WTC11 (cell line): ENCODE measurements around the gene NGRN. TPM values are rescaled to one million over a fixed set of nuclear protein-coding genes. Genes with fewer than 3 reads are reported as not detected.

Experiments
- ATF2 ChIP-seq: sonication (generic); formaldehyde crosslinking; IDR thresholded peaks from 2 replicates; pipeline ENCODE4 v1.8.1; 2022; ENCODE audit warnings: low read depth, missing genetic modification reagents, borderline replicate concordance
- GABPB1 ChIP-seq: sonication (generic); formaldehyde crosslinking; IDR thresholded peaks from 2 replicates; pipeline ENCODE4 v1.8.1; 2023; ENCODE audit warnings: mild to moderate bottlenecking, missing genetic modification reagents
- KAT7 ChIP-seq: sonication (generic); formaldehyde crosslinking; IDR thresholded peaks from 2 replicates; pipeline ENCODE4 v1.8.1; 2023; ENCODE audit warnings: missing genetic modification reagents, mild to moderate bottlenecking, borderline replicate concordance
- MXD4 ChIP-seq: fragments of 250-450 bp; sonication (Bioruptor Pico); IDR thresholded peaks from 2 replicates; pipeline ENCODE4 v1.8.0; 2021; ENCODE audit warnings: mild to moderate bottlenecking, moderate library complexity, borderline replicate concordance
- OVOL2 ChIP-seq: fragments of 250-450 bp; sonication (Bioruptor Pico); IDR thresholded peaks from 2 replicates; pipeline ENCODE4 v1.9.0; 2021; ENCODE audit warnings: mild to moderate bottlenecking, borderline replicate concordance
- SP1 ChIP-seq: sonication (generic); formaldehyde crosslinking; conservative IDR thresholded peaks from 2 replicates; pipeline ENCODE4 v1.8.1; 2022; ENCODE audit warnings: missing genetic modification reagents
- TEAD4 ChIP-seq: sonication (generic); formaldehyde crosslinking; IDR thresholded peaks from 2 replicates; pipeline ENCODE4 v1.8.0; 2022; ENCODE audit warnings: mild to moderate bottlenecking, missing genetic modification reagents
- TP53 ChIP-seq: sonication (generic); formaldehyde crosslinking; IDR thresholded peaks from 2 replicates; pipeline ENCODE4 v1.8.1; 2023; ENCODE audit warnings: mild to moderate bottlenecking, missing genetic modification reagents
- ZBTB43 ChIP-seq: sonication (generic); formaldehyde crosslinking; IDR thresholded peaks from 2 replicates; pipeline ENCODE4 v1.8.1; 2023; ENCODE audit warnings: mild to moderate bottlenecking, missing genetic modification reagents
- ZNF423 ChIP-seq: fragments of 250-450 bp; sonication (Bioruptor Pico); IDR thresholded peaks from 2 replicates; pipeline ENCODE4 v2.1.2; 2022; ENCODE audit warnings: mild to moderate bottlenecking, moderate library complexity
- total RNA-seq: library from RNA; stranded (reverse); gene quantifications from 3 replicates; pipeline ENCODE4 v1.2.3, GENCODE V29; 2021
- TF ChIP-seq, protein P1 (sequence below): sonication (generic); formaldehyde crosslinking; IDR thresholded peaks from 2 replicates; pipeline ENCODE4 v1.8.1; 2023; ENCODE audit warnings: mild to moderate bottlenecking, missing genetic modification reagents, borderline replicate concordance

Gene NGRN
- total RNA-seq, 1 experiment from 2014 or later = 77.8 TPM

GRCh38 chr15:90320885-90321278, 55.4 kb downstream of the NGRN start (continued):
- TF ChIP-seq ATF2 (CRISPR knock-in tag) (no peak), ZBTB43 (no peak), SP1 (CRISPR knock-in tag) (no peak), MXD4 (CRISPR knock-in tag) (no peak), ZNF423 (no peak), TEAD4 (CRISPR knock-in tag) (no peak), OVOL2 (CRISPR knock-in tag) (no peak), KAT7 (CRISPR knock-in tag) (no peak), GABPB1 (no peak), TP53 (no peak)
- TF ChIP-seq, protein P1, sequence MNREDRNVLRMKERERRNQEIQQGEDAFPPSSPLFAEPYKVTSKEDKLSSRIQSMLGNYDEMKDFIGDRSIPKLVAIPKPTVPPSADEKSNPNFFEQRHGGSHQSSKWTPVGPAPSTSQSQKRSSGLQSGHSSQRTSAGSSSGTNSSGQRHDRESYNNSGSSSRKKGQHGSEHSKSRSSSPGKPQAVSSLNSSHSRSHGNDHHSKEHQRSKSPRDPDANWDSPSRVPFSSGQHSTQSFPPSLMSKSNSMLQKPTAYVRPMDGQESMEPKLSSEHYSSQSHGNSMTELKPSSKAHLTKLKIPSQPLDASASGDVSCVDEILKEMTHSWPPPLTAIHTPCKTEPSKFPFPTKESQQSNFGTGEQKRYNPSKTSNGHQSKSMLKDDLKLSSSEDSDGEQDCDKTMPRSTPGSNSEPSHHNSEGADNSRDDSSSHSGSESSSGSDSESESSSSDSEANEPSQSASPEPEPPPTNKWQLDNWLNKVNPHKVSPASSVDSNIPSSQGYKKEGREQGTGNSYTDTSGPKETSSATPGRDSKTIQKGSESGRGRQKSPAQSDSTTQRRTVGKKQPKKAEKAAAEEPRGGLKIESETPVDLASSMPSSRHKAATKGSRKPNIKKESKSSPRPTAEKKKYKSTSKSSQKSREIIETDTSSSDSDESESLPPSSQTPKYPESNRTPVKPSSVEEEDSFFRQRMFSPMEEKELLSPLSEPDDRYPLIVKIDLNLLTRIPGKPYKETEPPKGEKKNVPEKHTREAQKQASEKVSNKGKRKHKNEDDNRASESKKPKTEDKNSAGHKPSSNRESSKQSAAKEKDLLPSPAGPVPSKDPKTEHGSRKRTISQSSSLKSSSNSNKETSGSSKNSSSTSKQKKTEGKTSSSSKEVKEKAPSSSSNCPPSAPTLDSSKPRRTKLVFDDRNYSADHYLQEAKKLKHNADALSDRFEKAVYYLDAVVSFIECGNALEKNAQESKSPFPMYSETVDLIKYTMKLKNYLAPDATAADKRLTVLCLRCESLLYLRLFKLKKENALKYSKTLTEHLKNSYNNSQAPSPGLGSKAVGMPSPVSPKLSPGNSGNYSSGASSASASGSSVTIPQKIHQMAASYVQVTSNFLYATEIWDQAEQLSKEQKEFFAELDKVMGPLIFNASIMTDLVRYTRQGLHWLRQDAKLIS (CRISPR knock-in tag) = no peak

Other genes with a start within 250 kb of the NGRN start
- gene IDH2, start 163.2 kb upstream of the NGRN start, total RNA-seq = 53.3 to 80.3 TPM (median 72.3 TPM) in 3 replicates
- 50.1 to 53.3 TPM (median 50.2 TPM) in 3 replicates for gene SEMA4B, start 64.3 kb upstream of the NGRN start, total RNA-seq
- 26.1 to 29.6 TPM (median 26.9 TPM) in 3 replicates for gene CIB1, start 31.7 kb upstream of the NGRN start, total RNA-seq
- gene GDPGP1, start 31.5 kb upstream of the NGRN start, total RNA-seq = 2.6 to 6.7 TPM (median 5.3 TPM) in 3 replicates
- gene TTLL13, start 16.1 kb upstream of the NGRN start, total RNA-seq = 0.18 to 0.76 TPM (median 0.48 TPM) in 3 replicates
- gene ZNF774, start 86.6 kb downstream of the NGRN start, total RNA-seq = 2.6 to 3.6 TPM (median 2.9 TPM) in 3 replicates
- gene IQGAP1, start 122.6 kb downstream of the NGRN start, total RNA-seq = 83.0 to 106 TPM (median 86.8 TPM) in 3 replicates